GM23248 (cell line): ENCODE data around the gene SH3YL1.

Experiments used
- EZH2 ChIP-seq: fragments of 200-600 bp; sonication (generic); IDR thresholded peaks from 2 replicates; pipeline ENCODE4 v1.6.1; 2018; ENCODE audit warnings: antibody characterized with exemption, mild to moderate bottlenecking; ENCODE audit not compliant: insufficient read depth, poor library complexity, severe bottlenecking
- EZH2phosphoT487 ChIP-seq: fragments of 200-600 bp; sonication (generic); IDR thresholded peaks from 2 replicates; pipeline ENCODE4 v1.6.1; 2018; ENCODE audit warnings: antibody characterized with exemption, moderate library complexity, mild to moderate bottlenecking, low read depth; ENCODE audit not compliant: insufficient read depth

DNA sequence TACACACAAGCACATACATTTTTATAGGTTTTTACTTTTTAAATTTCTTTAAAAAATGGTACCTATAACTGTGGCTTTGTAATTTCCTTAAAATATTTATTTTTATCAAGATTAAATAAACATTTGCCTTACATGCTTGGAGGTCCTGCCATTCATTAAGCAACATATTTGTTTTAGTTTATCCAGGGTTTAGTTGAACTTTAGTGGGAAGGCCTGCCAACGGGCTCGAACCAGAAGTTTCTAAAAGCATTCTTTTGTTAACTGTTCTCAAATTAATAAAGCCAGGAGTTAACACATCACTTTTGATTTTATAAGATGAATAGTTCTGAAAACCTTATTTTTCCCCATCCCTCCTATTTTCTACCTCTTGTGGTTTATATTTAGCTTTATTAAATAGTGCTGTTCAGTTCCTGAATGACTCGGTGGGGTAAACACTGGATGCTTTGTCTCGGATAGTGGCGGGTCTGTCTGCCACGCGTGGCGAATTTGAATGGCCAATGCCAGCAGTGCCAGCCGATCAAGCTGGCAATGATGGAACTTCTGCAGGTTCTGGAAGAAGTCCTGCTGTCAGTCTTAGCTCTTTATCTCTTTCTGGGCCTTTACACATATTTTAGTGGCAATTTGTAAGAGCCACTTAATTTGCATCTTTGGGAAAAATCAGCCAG is 32.2 kb downstream of the SH3YL1 start:
- TF ChIP-seq EZH2 (no peak), EZH2phosphoT487 (no peak)
